Measurements from ENCODE around the gene TSHZ2.

Gene TSHZ2

DNA sequence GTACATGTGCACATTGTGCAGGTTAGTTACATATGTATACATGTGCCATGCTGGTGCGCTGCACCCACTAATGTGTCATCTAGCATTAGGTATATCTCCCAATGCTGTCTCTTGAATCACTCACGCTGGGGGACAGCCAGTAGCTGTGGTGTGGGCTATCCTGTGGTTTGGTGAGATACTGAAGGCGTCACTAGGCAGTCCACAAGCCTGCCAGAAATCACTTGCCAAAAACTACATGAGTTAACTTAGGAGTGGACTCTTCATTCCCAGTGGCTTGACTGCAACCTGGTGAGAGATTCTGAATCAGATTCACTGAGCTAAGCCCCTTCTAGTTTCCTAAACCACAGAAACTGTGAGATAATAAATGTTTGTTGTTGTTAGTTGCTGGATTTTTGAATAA, 191.3 kb downstream of the TSHZ2 start:
- POLR2A ChIA-PET = interaction anchor here (0.6 kb wide), 1 partner anchor 10 kb away, joined by 3 read pairs; no protein-coding TSS in a partner anchor
- TF ChIP-seq, protein P1, sequence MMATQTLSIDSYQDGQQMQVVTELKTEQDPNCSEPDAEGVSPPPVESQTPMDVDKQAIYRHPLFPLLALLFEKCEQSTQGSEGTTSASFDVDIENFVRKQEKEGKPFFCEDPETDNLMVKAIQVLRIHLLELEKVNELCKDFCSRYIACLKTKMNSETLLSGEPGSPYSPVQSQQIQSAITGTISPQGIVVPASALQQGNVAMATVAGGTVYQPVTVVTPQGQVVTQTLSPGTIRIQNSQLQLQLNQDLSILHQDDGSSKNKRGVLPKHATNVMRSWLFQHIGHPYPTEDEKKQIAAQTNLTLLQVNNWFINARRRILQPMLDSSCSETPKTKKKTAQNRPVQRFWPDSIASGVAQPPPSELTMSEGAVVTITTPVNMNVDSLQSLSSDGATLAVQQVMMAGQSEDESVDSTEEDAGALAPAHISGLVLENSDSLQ (IDR thresholded peaks at IDR 0.05) = no peak
- no peak for TF ChIP-seq FOXK2 (IDR thresholded peaks at IDR 0.05)
- TF ChIP-seq FOXA1 (IDR thresholded peaks at IDR 0.05) = no peak
- TF ChIP-seq CTBP1 (IDR thresholded peaks at IDR 0.05; ENCODE audit: borderline replicate concordance) = no peak
- TF ChIP-seq FOXM1 (IDR thresholded peaks at IDR 0.05; ENCODE audit: borderline replicate concordance) = no peak
- TF ChIP-seq ARNT (IDR thresholded peaks at IDR 0.05) = no peak
- no peak for TF ChIP-seq NFRKB (IDR thresholded peaks at IDR 0.05)
- TF ChIP-seq L3MBTL2 (conservative IDR thresholded peaks at IDR 0.05) = no peak
- no peak for TF ChIP-seq LEF1 (IDR thresholded peaks at IDR 0.05; ENCODE audit: borderline replicate concordance)
- no peak for TF ChIP-seq BHLHE40 (IDR thresholded peaks at IDR 0.05; ENCODE audit: borderline replicate concordance)
- TF ChIP-seq TARDBP (IDR thresholded peaks at IDR 0.05) = no peak
- no peak for TF ChIP-seq SP1 (IDR thresholded peaks at IDR 0.05)
- no peak for TF ChIP-seq ELF4 (IDR thresholded peaks at IDR 0.05)
- no peak for TF ChIP-seq ZNF384 (IDR thresholded peaks at IDR 0.05)
- no peak for TF ChIP-seq HDGF (IDR thresholded peaks at IDR 0.05; ENCODE audit: borderline replicate concordance)
- no peak for TF ChIP-seq SUZ12 (IDR thresholded peaks at IDR 0.05)
- no peak for DNase-seq (ENCODE audit: extremely low spot score)
- CTCF ChIA-PET = no interaction called here

DNA sequence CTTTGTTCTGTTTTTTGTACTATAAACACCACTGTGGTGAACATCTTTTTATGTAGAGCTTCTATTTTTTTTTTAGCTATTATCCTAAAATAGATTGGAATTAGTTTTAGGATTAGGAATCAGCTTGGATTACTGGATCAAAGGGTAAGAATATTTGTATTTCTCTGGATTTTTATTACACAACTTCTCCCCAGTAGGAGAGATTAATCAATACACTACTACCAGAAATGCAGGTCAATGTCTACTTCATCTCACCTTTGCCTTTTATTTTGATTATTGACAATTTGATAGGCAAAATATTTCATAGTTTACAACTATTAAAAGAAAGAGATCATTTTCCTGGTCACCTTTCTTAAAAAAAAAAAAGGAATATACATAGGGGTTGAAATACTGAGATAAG, 191.9 kb downstream of the TSHZ2 start:
- ChIA-PET CTCF (no interaction called here), POLR2A (interaction anchor here (0.6 kb wide), 1 partner anchor 10 kb away, joined by 3 read pairs; no protein-coding TSS in a partner anchor)
- no peak for DNase-seq (ENCODE audit: extremely low spot score)
- no peak for TF ChIP-seq L3MBTL2 (conservative IDR thresholded peaks at IDR 0.05)
- no peak for TF ChIP-seq BHLHE40 (IDR thresholded peaks at IDR 0.05; ENCODE audit: borderline replicate concordance)
- TF ChIP-seq SP1 (IDR thresholded peaks at IDR 0.05) = no peak
- TF ChIP-seq ARNT (IDR thresholded peaks at IDR 0.05) = no peak
- no peak for TF ChIP-seq FOXM1 (IDR thresholded peaks at IDR 0.05; ENCODE audit: borderline replicate concordance)
- no peak for TF ChIP-seq FOXK2 (IDR thresholded peaks at IDR 0.05)
- no peak for TF ChIP-seq SUZ12 (IDR thresholded peaks at IDR 0.05)
- no peak for TF ChIP-seq CTBP1 (IDR thresholded peaks at IDR 0.05; ENCODE audit: borderline replicate concordance)
- TF ChIP-seq ELF4 (IDR thresholded peaks at IDR 0.05) = no peak
- TF ChIP-seq, protein P1 (IDR thresholded peaks at IDR 0.05) = no peak
- TF ChIP-seq TARDBP (IDR thresholded peaks at IDR 0.05) = no peak
- no peak for TF ChIP-seq NFRKB (IDR thresholded peaks at IDR 0.05)
- TF ChIP-seq ZNF384 (IDR thresholded peaks at IDR 0.05) = no peak

DNA sequence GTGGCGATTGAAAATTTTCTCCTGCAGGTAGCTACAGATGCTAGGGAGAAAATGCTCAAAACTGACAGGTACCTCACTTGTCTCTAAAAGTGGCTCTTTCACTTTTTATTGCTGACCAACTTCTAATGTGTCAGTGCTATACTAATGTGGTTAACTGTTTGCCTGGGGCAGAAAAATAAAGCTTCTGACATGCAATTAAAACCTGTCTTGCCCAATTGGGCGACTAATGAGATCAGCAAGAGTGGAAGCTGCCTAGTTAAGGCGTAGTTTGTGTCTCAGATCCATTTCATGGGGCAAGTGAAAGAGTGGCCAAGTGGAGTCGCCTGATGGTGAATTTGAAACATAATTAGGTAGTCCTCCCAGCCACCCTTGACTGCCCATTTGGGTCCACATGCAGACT, 193.3 kb downstream of the TSHZ2 start:
- ChIA-PET POLR2A (no interaction called here), CTCF (no interaction called here)
- TF ChIP-seq ELF4 (IDR thresholded peaks at IDR 0.05) (no peak), BHLHE40 (IDR thresholded peaks at IDR 0.05; ENCODE audit: borderline replicate concordance) (no peak), FOXK2 (IDR thresholded peaks at IDR 0.05) (no peak), FOXM1 (IDR thresholded peaks at IDR 0.05; ENCODE audit: borderline replicate concordance) (no peak), L3MBTL2 (conservative IDR thresholded peaks at IDR 0.05) (no peak), ARNT (IDR thresholded peaks at IDR 0.05) (no peak), NFRKB (IDR thresholded peaks at IDR 0.05) (no peak)
- TF ChIP-seq, protein P1 (IDR thresholded peaks at IDR 0.05) = no peak
- DNase-seq (ENCODE audit: extremely low spot score) = no peak

DNA sequence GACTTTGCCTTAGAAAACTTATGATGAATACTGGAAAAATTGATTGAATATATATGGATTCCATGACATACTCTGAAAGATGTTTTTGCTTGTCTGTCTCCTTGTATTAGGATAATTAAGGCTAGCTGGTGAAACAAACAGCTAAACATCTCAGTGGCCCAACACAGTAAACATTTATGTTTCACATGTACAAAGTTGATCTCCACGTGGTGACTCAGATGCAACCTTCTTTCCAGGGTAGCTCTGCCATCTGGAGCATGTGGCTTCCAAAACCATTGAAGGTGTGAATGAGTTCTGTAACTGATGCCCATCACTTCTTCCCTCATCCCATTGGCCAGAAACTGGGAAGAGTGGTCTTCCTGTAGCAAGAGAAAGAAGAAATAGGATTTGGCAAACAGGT, 196.3 kb downstream of the TSHZ2 start:
- TF ChIP-seq NFRKB (IDR thresholded peaks at IDR 0.05) = no peak
- DNase-seq (ENCODE audit: extremely low spot score) = no peak
- POLR2A ChIA-PET = no interaction called here
- CTCF ChIA-PET = no interaction called here

DNA sequence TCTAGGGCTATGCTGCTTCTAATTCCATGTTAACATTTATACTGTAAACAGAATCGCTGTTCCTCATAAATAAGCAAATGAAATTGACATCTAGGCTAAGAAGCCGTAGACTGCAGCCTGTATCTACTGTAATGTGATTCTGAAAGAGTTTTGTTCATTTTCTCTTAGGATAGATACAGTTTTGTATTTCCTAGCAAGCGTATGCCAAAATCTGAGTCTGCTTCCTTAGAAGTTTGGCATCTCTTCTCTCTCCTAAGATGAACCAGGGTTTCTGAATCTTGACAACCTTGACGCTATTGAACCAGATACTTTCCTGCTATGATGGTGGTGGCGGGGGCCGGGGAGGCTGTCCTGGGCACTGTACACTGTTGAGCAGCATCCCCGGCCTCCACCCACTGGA, 198.0 kb downstream of the TSHZ2 start:
- no peak for TF ChIP-seq FOXM1 (IDR thresholded peaks at IDR 0.05; ENCODE audit: borderline replicate concordance)
- TF ChIP-seq, protein P1 (IDR thresholded peaks at IDR 0.05) = no peak
- no peak for TF ChIP-seq SP1 (IDR thresholded peaks at IDR 0.05)
- no peak for TF ChIP-seq ELF4 (IDR thresholded peaks at IDR 0.05)
- no peak for TF ChIP-seq NFRKB (IDR thresholded peaks at IDR 0.05)
- TF ChIP-seq BHLHE40 (IDR thresholded peaks at IDR 0.05; ENCODE audit: borderline replicate concordance) = no peak
- no peak for TF ChIP-seq HDGF (IDR thresholded peaks at IDR 0.05; ENCODE audit: borderline replicate concordance)
- DNase-seq (ENCODE audit: extremely low spot score) = no peak
- CTCF ChIA-PET = interaction anchor here (0.7 to 0.9 kb wide), 2 partner anchors 9 to 11 kb away, joined by 3 to 4 read pairs; no protein-coding TSS in a partner anchor
- POLR2A ChIA-PET = no interaction called here

DNA sequence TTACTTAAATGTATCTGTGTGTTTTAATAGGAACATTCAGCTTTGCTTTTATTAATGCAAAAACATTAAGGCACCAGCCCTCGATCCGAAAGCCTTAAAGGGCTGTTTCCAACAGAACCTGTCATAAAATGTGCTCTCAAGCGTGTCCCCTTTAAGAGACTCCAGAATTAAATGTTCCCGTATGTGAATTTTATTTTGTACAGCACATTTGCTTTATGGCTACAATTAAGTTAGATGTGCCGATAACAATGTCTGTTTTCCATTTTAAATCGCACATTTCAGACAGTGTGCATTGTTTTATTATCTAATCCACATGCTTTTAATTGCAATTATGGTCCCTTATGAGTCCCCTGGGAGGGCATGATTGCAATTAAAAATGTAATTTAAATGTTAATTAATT, 198.9 kb downstream of the TSHZ2 start:
- TF ChIP-seq FOXK2 (IDR thresholded peaks at IDR 0.05) (no peak), ZNF384 (IDR thresholded peaks at IDR 0.05) (no peak), FOXM1 (IDR thresholded peaks at IDR 0.05; ENCODE audit: borderline replicate concordance) (no peak), CTBP1 (IDR thresholded peaks at IDR 0.05; ENCODE audit: borderline replicate concordance) (no peak), ARNT (IDR thresholded peaks at IDR 0.05) (no peak), NFRKB (IDR thresholded peaks at IDR 0.05) (no peak), SP1 (IDR thresholded peaks at IDR 0.05) (no peak), FOXA1 (IDR thresholded peaks at IDR 0.05) (no peak), HDGF (IDR thresholded peaks at IDR 0.05; ENCODE audit: borderline replicate concordance) (no peak), SUZ12 (IDR thresholded peaks at IDR 0.05) (no peak), BHLHE40 (IDR thresholded peaks at IDR 0.05; ENCODE audit: borderline replicate concordance) (no peak), LEF1 (IDR thresholded peaks at IDR 0.05; ENCODE audit: borderline replicate concordance) (no peak), TARDBP (IDR thresholded peaks at IDR 0.05) (no peak), L3MBTL2 (conservative IDR thresholded peaks at IDR 0.05) (no peak), ELF4 (IDR thresholded peaks at IDR 0.05) (no peak)
- TF ChIP-seq, protein P1 (IDR thresholded peaks at IDR 0.05) = no peak
- POLR2A ChIA-PET = no interaction called here
- CTCF ChIA-PET = interaction anchor here (0.7 to 0.9 kb wide), 2 partner anchors 10 kb away, joined by 3 to 4 read pairs; no protein-coding TSS in a partner anchor
- DNase-seq (ENCODE audit: extremely low spot score) = no peak

Data from HEK293T (cell line).